ENCODE results near the gene ANAPC4.

ANAPC4 gene

DNA sequence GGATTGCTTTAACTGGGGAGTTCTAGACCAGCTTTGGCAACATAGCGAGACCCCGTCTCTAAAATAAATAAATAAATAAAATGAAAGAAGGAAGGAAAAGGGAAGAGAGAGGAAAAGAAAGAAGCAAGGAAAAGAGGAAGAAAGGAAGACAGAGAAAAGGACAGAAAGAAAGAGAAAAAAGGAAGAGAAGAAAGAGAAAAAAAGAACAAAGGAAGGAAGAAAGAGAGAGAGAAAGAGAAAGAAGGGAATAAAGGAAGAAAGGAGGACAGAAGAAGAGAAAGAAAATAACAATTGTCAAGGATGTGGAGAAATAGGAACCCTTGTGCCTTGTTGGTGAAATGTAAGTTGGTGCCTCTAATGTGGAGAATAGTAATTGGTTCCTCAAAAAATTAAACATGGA lies 74.6 kb downstream of the ANAPC4 start:
- Histone ChIP-seq H3K4me1 (ENCODE audit: insufficient read depth, poor library complexity, severe bottlenecking) (peaks cover 7% of the 10 kb centered on the region), H3K27me3 (ENCODE audit: insufficient read depth, poor library complexity, severe bottlenecking) (no peaks in the 10 kb centered on the region), H3K36me3 (ENCODE audit: low read depth) (no peaks in the 10 kb centered on the region), H3K9me3 (ENCODE audit: severe bottlenecking) (no peaks in the 10 kb centered on the region), H3K27ac (ENCODE audit: poor library complexity, severe bottlenecking) (no peak overlapping the region), H3K4me3 (ENCODE audit: severe bottlenecking) (no peak overlapping the region)
- DNase-seq (ENCODE audit: low spot score) (no peak), ATAC-seq (ENCODE audit: low read depth) (no peak)
- no peak for TF ChIP-seq CTCF (IDR thresholded peaks at IDR 0.05; ENCODE audit: poor library complexity, severe bottlenecking)

DNA sequence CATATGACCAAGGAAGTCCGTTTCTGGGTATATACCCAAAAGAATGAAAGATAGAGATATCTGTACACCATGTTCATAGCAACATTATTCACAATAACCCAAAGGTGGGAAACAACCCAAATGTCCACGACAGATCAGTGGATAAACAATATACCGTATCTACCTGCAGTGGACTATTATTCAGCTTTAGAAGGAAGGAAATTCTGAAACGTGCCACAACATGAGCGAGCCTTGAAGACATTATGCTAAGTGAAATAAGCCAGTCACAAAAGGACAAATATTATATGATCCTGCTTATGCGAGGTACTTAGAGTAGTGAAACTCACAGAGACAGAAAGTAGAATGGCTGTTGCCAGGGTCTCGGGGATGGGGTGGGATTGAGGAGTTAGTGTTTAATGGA lies 75.0 kb downstream of the ANAPC4 start:
- Histone ChIP-seq H3K36me3 (ENCODE audit: low read depth) (no peaks in the 10 kb centered on the region), H3K9me3 (ENCODE audit: severe bottlenecking) (no peaks in the 10 kb centered on the region), H3K27me3 (ENCODE audit: insufficient read depth, poor library complexity, severe bottlenecking) (no peaks in the 10 kb centered on the region), H3K4me3 (ENCODE audit: severe bottlenecking) (no peak overlapping the region), H3K4me1 (ENCODE audit: insufficient read depth, poor library complexity, severe bottlenecking) (peaks cover 11% of the 10 kb centered on the region), H3K27ac (ENCODE audit: poor library complexity, severe bottlenecking) (no peak overlapping the region)
- no peak for TF ChIP-seq CTCF (IDR thresholded peaks at IDR 0.05; ENCODE audit: poor library complexity, severe bottlenecking)
- no peak for ATAC-seq (ENCODE audit: low read depth)
- no peak for DNase-seq (ENCODE audit: low spot score)

DNA sequence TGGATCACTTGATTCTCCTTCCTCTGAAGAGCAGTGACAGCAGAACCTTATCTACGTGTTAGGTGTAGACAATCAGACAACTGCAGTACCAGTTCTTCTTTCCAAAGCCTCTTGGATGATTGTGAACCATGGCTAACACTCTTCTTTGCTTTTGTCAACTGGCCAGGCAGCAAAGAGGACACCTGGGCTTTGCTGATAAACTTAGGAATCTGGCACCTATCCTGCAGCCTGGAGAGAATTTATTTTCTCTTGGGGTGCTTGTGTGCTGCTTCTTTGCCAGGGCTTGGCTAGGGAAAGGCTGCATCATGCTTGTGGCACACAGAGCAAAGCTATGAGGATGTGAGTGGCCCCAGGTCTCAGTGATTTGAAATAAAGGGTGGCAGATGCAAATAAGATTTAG lies 77.4 kb downstream of the ANAPC4 start:
- H3K27ac ChIP-seq (ENCODE audit: poor library complexity, severe bottlenecking), result no peak overlapping the region
- peaks cover 13% of the 10 kb centered on the region for H3K4me1 ChIP-seq (ENCODE audit: insufficient read depth, poor library complexity, severe bottlenecking)
- ATAC-seq (ENCODE audit: low read depth), result no peak
- no peaks in the 10 kb centered on the region for H3K9me3 ChIP-seq (ENCODE audit: severe bottlenecking)
- TF ChIP-seq CTCF (IDR thresholded peaks at IDR 0.05; ENCODE audit: poor library complexity, severe bottlenecking), result no peak
- no peaks in the 10 kb centered on the region for H3K27me3 ChIP-seq (ENCODE audit: insufficient read depth, poor library complexity, severe bottlenecking)
- no peak overlapping the region for H3K4me3 ChIP-seq (ENCODE audit: severe bottlenecking)
- DNase-seq (ENCODE audit: low spot score), result no peak
- no peaks in the 10 kb centered on the region for H3K36me3 ChIP-seq (ENCODE audit: low read depth)

DNA sequence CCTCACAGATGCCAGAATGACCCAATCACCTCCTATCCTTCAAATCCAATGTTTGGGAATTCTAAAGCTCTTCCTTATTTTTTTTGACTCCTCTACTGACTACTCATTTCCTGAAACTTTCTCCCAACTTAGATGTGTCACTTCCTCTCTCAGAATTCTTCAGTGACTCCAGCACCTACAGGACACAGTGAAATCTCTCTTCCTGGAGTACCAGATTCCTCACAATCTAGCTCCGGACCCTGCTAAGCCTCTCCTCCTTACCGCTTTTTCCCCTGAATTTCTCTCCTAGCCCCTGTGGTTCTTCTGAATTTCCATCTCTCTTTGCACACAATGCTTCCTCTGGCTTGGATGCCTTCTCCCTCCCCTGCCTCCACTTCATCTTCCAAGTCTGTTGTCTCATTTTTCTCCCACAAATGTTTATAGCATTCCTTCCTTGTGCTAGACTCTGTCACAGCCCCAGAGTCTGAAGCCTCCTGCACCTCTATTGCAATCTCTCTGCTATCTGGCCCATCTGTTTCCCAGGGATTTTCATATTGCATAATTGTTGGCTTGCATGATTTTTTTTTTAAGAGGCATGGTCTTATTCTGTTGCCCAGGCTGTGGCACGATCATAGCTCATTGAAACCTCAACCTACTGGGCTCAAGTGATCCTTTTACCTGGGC lies 80.1 kb downstream of the ANAPC4 start:
- Histone ChIP-seq H3K27ac (ENCODE audit: poor library complexity, severe bottlenecking) (peak overlapping the region; percentile 81), H3K4me1 (ENCODE audit: insufficient read depth, poor library complexity, severe bottlenecking) (peaks cover 13% of the 10 kb centered on the region), H3K27me3 (ENCODE audit: insufficient read depth, poor library complexity, severe bottlenecking) (no peaks in the 10 kb centered on the region), H3K36me3 (ENCODE audit: low read depth) (no peaks in the 10 kb centered on the region), H3K9me3 (ENCODE audit: severe bottlenecking) (no peaks in the 10 kb centered on the region), H3K4me3 (ENCODE audit: severe bottlenecking) (no peak overlapping the region)
- ATAC-seq (ENCODE audit: low read depth), result peak; percentile 90
- TF ChIP-seq CTCF (IDR thresholded peaks at IDR 0.05; ENCODE audit: poor library complexity, severe bottlenecking), result no peak
- DNase-seq (ENCODE audit: low spot score), result no peak

GRCh38 chr4:25466966-25467697 lies 90.1 kb downstream of the ANAPC4 start:
- H3K4me3 ChIP-seq (ENCODE audit: severe bottlenecking), result no peak overlapping the region
- TF ChIP-seq CTCF (IDR thresholded peaks at IDR 0.05; ENCODE audit: poor library complexity, severe bottlenecking), result no peak
- H3K36me3 ChIP-seq (ENCODE audit: low read depth), result no peaks in the 10 kb centered on the region
- no peaks in the 10 kb centered on the region for H3K4me1 ChIP-seq (ENCODE audit: insufficient read depth, poor library complexity, severe bottlenecking)
- DNase-seq (ENCODE audit: low spot score), result no peak
- ATAC-seq (ENCODE audit: low read depth), result no peak
- no peaks in the 10 kb centered on the region for H3K9me3 ChIP-seq (ENCODE audit: severe bottlenecking)
- H3K27ac ChIP-seq (ENCODE audit: poor library complexity, severe bottlenecking), result no peak overlapping the region
- H3K27me3 ChIP-seq (ENCODE audit: insufficient read depth, poor library complexity, severe bottlenecking), result no peaks in the 10 kb centered on the region
